HG03108 (cell line): ENCODE data around the gene DCST2.
"Not testable (repeated sequence)": the region's sequence is repeated elsewhere in the genome, so short reads cannot be mapped to it uniquely, and the experiment has no call there.

Source experiments
- ATAC-seq: cut with Tn5 transposase; IDR thresholded peaks from one replicate; pipeline ENCODE4 v1.9.1; 2021; ENCODE audit warnings: moderate library complexity; ENCODE audit not compliant: unreplicated experiment

Gene DCST2

GRCh38 chr1:155000726-155001424 lies 32.7 kb downstream of the DCST2 start:
- peak; percentile 41 for ATAC-seq

- no peak for ATAC-seq
These were observed 33.2 kb downstream of the DCST2 start for GRCh38 chr1:155000411-155000725.

DNA sequence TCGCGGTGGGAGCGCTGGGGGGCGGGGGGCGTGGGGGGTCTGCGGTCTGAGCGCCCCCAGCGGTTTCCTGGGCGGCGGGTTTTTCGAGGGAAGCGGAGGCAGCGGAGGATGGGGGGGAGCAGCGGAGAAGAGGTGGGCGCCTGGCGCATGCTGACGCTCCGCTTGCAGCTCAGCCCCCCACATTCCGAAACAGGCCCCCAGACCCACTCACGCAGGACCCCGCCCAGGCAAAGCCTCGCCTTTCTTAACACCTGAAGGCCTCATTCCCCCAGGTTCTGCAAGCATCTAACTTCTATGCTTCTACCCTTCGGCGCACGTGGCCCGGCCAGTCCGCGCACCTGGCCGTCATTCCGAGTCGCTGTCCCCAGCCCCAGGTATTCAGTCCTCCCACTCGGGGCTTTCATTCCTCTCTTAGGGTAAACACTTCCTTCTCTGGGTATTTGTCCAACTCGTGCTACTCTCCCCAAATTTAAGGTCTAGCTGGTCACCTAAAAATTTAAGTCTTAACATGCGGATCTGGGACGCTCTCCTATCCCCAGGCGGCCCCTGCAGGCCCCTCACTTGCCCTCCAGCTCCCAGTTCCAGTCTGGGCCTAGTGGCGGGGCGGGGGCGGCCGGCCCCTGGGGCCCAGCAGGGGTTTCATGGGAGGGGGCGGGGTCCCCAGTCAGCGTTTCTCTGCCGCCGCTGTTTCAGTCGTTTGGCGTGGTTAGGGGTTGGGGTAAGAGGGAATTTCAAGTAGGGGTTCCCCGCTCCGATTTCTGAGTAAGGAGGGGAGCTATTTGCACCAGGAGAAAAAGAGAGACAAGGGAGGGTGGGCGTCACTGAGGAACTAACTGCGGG lies 33.8 kb downstream of the DCST2 start:
- ATAC-seq, result no peak

DNA sequence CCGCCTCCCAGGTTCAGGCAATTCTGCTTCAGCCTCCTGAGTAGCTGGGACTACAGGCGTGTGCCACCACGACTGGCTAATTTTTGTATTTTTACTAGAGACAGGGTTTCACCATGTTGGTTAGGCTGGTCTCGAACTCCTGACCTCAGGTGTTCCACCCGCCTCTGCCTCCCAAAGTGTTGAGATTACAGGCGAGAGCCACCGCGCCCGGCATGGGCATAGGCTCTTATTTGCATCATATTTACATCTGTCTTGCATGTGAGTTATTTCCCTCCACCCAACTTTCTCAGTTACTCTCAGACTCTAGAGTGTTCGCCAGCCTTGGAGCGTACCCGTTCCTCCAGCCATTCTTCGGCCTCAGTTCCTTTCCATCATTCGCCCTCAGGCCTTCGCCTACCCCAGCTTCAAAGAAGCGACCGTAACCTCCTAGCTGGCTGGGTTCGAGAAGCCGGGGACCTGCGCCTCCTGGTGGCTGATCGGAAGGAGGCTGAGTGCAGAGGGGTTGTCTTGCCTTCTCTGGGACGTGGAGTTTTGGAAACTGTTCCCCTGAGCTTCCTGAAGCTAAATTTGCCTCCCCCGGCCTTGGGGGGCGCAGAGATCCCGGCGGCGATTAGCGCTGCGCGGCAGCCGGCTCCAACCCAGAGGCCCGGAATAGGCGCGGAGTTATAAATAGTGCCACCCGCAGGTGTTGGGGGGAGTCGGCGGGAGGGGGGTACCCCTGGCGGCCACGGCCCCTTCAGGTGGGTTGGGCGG lies 34.6 kb downstream of the DCST2 start:
- no peak for ATAC-seq

DNA sequence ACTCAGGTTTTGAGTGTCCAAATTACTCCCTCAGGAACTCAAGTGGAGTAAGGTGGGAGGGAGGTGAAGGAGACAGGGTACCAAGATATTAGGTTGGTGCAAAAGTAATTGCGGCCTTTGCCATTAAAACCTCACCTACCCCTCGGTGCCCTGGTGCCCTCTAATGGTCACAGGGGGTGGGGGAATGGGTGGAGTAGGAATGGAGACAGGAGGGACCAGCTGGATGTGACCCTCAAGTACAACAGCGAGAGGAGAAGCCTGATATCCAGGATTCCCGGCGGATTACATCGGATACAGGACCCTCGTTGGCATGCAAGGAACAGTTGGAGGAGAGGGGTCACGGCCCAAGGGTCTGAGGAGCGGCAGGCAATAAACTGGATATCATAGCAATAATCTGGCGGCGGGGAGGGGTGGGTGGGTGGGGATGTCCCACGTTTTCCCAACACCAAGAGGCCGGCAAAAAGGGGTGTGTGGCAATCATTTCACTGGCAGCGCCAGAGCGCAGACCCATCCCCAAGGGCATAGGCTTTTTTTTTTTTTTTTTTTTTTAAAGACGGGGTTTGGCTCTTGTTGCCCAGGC lies 35.3 kb downstream of the DCST2 start:
- no peak for ATAC-seq

GRCh38 chr1:154996966-154997701 lies 36.4 kb downstream of the DCST2 start:
- ATAC-seq, result no peak

GRCh38 chr1:154995301-154995983 lies 38.1 kb downstream of the DCST2 start:
- not testable (repeated sequence) for ATAC-seq

GRCh38 chr1:154994591-154994990 lies 39.0 kb downstream of the DCST2 start:
- ATAC-seq, result no peak

GRCh38 chr1:154994269-154994587 lies 39.4 kb downstream of the DCST2 start:
- ATAC-seq, result no peak

- no peak for ATAC-seq
These were observed 39.9 kb downstream of the DCST2 start, which contains the start of gene LENEP for GRCh38 chr1:154993572-154994268. Gene LENEP, plus strand, starts transcription at chr1:154993586. Its CDS starts 22 bp downstream, at chr1:154993608.

DNA sequence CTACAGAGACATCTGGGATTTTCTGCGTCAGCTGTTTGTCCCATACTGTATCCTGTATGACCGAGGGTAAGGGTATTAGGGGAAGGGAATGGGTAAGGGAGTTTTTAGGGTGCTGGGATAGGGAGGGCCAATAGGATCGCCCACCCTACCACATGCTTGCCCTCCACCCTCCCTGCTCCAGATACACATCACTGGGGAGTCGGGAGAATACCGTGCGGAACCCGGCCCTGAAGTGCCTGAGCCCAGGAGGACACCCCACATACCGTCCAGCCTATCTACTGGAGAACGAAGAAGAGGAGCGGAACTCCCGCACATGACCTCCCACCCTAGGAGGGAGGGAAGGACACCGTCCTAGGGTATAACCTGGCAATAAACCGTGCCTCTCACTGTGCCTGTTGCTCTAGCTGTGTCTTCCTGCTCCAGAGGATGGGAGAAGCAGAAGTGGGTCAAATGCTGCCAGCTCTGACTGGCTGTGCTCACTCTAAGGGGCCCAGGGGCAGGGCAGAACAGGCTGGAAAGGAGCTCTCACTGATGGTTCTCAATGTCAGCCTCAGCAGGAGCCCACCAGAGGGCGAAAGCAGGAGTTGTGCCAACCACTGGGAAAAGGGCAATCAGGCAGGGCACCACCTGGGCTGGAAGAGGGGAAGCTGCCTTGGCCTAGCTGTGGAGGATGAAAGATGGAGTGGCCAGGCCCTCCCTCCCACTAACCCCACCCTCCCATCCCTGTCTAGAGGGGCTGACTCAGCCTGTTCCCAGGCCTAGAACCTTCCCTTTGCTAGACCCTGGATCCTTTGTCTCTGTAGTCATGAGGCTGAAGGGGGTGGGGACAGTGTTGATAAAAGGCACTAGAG lies 40.6 kb downstream of the DCST2 start:
- ATAC-seq, result no peak

- no peak for ATAC-seq
These were observed 43.3 kb downstream of the DCST2 start for GRCh38 chr1:154990276-154990675.

DNA sequence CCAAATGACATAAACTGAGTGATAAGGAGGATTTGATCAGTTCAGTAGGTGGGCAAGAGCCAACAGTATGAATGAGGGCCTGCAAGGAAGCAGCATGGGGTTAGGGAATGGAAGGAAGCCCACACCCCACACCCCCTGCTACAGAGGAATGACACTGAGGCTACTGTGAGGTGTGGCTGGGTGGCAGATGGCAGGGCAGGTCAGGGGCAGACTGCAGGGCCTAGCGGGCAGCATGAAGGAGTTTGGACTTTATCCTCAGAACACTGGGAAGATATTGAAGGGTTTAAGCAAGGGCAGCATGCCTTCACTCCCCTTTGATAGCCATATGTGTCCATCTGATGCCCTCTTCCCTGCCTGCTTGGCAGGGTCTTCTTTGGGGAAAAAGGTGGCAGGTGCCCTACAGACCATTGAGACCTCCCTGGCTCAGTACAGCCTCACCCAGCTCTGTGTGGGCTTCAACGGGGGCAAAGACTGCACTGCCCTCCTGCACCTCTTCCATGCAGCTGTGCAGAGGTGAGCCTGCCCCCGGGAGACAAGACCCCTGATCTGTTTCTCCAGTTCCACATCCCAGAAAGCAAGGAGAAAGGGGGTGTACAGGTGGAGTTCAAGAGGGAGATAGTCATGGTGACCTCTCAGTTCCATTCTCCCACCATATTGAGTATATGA lies 44.3 kb downstream of the DCST2 start:
- no peak for ATAC-seq

- ATAC-seq, result no peak
These were observed 45.3 kb downstream of the DCST2 start for GRCh38 chr1:154988058-154988954.

DNA sequence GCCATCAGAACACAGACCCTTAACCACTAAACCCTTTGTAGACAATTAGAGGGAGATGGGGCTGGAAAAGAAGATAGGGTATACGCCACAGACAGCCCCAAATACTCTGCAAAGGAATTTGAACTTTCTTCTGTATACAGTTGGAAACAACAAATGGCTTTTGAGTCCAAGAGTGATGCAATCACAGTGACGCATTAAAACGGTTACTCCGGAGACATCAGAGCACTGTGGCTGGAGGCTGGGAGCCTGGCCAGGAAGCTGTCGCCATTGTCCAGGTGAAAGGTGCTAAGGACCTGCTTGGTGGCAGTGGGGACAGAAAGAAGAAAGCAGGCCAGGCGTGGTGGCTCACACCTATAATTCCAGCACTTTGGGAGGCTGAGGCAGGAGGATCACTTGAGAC lies 46.3 kb downstream of the DCST2 start:
- no peak for ATAC-seq

GRCh38 chr1:154986736-154987135 lies 46.8 kb downstream of the DCST2 start:
- not testable (repeated sequence) for ATAC-seq
